Parathyroid adenoma (tissue), 2 donors: ENCODE measurements around the gene DMXL1.

Experiments
- H2AFZ ChIP-seq: fragments of 300-600 bp; sonication (generic); one replicate; pipeline ENCODE4 v1.7.0; 2017; ENCODE audit warnings: antibody characterized with exemption, mild to moderate bottlenecking
- H3K27ac ChIP-seq: fragments of 300-600 bp; sonication (generic); one replicate; pipeline ENCODE4 v1.7.0; 2017
- H3K27me3 ChIP-seq: fragments of 300-600 bp; sonication (generic); one replicate; pipeline ENCODE4 v1.7.0; 2017; ENCODE audit warnings: low read length; ENCODE audit not compliant: control insufficient read depth, insufficient read depth
- H3K36me3 ChIP-seq: fragments of 300-600 bp; sonication (generic); one replicate; pipeline ENCODE4 v1.7.0; 2017; ENCODE audit warnings: low read length; ENCODE audit not compliant: control insufficient read depth, insufficient read depth
- H3K4me1 ChIP-seq: fragments of 300-600 bp; sonication (generic); one replicate; pipeline ENCODE4 v1.7.0; 2017; ENCODE audit warnings: control low read depth
- H3K4me2 ChIP-seq: fragments of 300-600 bp; sonication (generic); one replicate; pipeline ENCODE4 v1.7.0; 2017; ENCODE audit warnings: low read length
- H3K4me3 ChIP-seq: fragments of 300-600 bp; sonication (generic); one replicate; pipeline ENCODE4 v1.7.0; 2017; ENCODE audit warnings: low read depth, low read length
- H3K79me2 ChIP-seq: fragments of 300-600 bp; sonication (generic); one replicate; pipeline ENCODE4 v1.7.0; 2017; ENCODE audit warnings: control low read depth
- H3K9ac ChIP-seq: fragments of 300-600 bp; sonication (generic); one replicate; pipeline ENCODE4 v1.7.0; 2017; ENCODE audit warnings: mild to moderate bottlenecking
- H3K9me3 ChIP-seq: fragments of 300-600 bp; sonication (generic); one replicate; pipeline ENCODE4 v1.7.0; 2017; ENCODE audit warnings: low read length; ENCODE audit not compliant: control insufficient read depth
- TF ChIP-seq, protein P1 (sequence below): fragments of 300-600 bp; sonication (generic); IDR thresholded peaks from one replicate; pipeline ENCODE4 v1.7.0; 2017; ENCODE audit warnings: antibody characterized with exemption, mild to moderate bottlenecking
- donor health status: primary hyperparathyroidism.

DMXL1 gene

GRCh38 chr5:119078861-119079260 lies 8.0 kb downstream of the DMXL1 start:
- TF ChIP-seq, protein P1, sequence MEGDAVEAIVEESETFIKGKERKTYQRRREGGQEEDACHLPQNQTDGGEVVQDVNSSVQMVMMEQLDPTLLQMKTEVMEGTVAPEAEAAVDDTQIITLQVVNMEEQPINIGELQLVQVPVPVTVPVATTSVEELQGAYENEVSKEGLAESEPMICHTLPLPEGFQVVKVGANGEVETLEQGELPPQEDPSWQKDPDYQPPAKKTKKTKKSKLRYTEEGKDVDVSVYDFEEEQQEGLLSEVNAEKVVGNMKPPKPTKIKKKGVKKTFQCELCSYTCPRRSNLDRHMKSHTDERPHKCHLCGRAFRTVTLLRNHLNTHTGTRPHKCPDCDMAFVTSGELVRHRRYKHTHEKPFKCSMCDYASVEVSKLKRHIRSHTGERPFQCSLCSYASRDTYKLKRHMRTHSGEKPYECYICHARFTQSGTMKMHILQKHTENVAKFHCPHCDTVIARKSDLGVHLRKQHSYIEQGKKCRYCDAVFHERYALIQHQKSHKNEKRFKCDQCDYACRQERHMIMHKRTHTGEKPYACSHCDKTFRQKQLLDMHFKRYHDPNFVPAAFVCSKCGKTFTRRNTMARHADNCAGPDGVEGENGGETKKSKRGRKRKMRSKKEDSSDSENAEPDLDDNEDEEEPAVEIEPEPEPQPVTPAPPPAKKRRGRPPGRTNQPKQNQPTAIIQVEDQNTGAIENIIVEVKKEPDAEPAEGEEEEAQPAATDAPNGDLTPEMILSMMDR, result no peak
- H3K27me3 ChIP-seq, result no peaks in the 10 kb centered on the region
- H3K79me2 ChIP-seq, result peaks cover 67% of the 10 kb centered on the region
- peaks cover 13% of the 10 kb centered on the region for H3K4me1 ChIP-seq
- H3K36me3 ChIP-seq, result no peaks in the 10 kb centered on the region
- no peak overlapping the region for H3K4me3 ChIP-seq
- H3K27ac ChIP-seq, result no peak overlapping the region
- H2AFZ ChIP-seq, result no peak overlapping the region
- no peak overlapping the region for H3K9ac ChIP-seq
- H3K9me3 ChIP-seq, result no peaks in the 10 kb centered on the region
- peak overlapping the region; percentile 19 for H3K4me2 ChIP-seq

- H3K36me3 ChIP-seq, result no peaks in the 10 kb centered on the region
- H3K4me3 ChIP-seq, result no peak overlapping the region
- H3K27me3 ChIP-seq, result no peaks in the 10 kb centered on the region
- no peak overlapping the region for H3K27ac ChIP-seq
- H3K9ac ChIP-seq, result no peak overlapping the region
- TF ChIP-seq, protein P1, result no peak
- H3K4me1 ChIP-seq, result peaks cover 13% of the 10 kb centered on the region
- peaks cover 69% of the 10 kb centered on the region for H3K79me2 ChIP-seq
- no peaks in the 10 kb centered on the region for H3K9me3 ChIP-seq
- no peak overlapping the region for H2AFZ ChIP-seq
- peak overlapping the region; percentile 19 for H3K4me2 ChIP-seq
Observed at GRCh38 chr5:119079318-119079921, 8.5 kb downstream of the DMXL1 start.

DNA sequence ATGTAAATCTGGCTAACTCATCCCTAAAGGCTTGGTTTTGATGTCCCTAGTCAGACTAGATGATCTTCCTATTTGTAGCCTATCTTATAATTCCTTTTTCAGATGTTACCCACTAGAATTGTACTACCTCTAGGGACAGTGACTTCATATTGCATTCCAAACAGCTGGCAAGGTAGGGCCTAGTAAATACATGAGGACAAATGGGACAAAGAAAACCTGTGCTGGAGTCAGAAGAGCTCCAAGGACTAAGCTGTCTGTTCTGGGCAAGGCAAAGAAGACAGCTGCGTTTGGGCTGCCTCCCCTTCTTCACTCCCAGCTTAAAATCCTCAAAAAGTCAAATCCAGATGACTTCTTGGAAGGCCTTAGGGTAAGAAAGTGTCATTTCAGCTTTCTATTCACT lies 10.0 kb downstream of the DMXL1 start:
- TF ChIP-seq, protein P1, result no peak
- Histone ChIP-seq H3K4me3 (no peak overlapping the region), H3K27ac (no peak overlapping the region), H3K4me1 (peaks cover 12% of the 10 kb centered on the region), H3K9ac (no peak overlapping the region), H3K79me2 (peaks cover 65% of the 10 kb centered on the region), H3K9me3 (no peaks in the 10 kb centered on the region), H2AFZ (no peak overlapping the region), H3K27me3 (no peaks in the 10 kb centered on the region), H3K4me2 (no peak overlapping the region), H3K36me3 (no peaks in the 10 kb centered on the region)

- TF ChIP-seq, protein P1, result no peak
Observed at GRCh38 chr5:119082691-119083090, 11.8 kb downstream of the DMXL1 start.

DNA sequence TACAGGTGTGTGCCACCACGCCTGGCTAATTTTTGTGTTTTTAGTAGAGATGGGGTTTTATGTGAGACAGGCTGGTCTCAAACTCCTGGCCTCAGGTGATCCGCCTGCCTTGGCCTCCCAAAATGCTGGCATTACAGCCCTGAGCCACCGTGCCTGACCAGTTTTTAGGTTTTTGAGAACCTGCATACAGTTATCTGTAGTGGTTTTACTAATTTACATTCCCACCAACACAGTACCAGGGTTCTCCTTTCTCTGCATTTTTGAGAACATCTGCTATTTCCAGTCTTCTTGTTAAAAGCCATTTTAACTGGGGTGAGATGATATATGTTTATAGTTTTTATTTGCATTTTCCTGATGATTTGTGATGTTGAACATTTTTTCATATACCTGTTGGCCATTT lies 12.8 kb downstream of the DMXL1 start:
- H3K9ac ChIP-seq, result no peak overlapping the region

More at GRCh38 chr5:119082691-119083090, 11.8 kb downstream of the DMXL1 start:
- Histone ChIP-seq H3K9ac (no peak overlapping the region), H3K9me3 (no peaks in the 10 kb centered on the region), H3K4me1 (peaks cover 10% of the 10 kb centered on the region), H2AFZ (no peak overlapping the region), H3K27ac (no peak overlapping the region), H3K79me2 (peaks cover 55% of the 10 kb centered on the region), H3K36me3 (no peaks in the 10 kb centered on the region), H3K4me2 (no peak overlapping the region), H3K27me3 (no peaks in the 10 kb centered on the region), H3K4me3 (no peak overlapping the region)

More for the DNA sequence above, 12.8 kb downstream of the DMXL1 start:
- Histone ChIP-seq H3K36me3 (no peaks in the 10 kb centered on the region), H3K27me3 (no peaks in the 10 kb centered on the region), H3K27ac (no peak overlapping the region), H3K4me1 (peaks cover 7% of the 10 kb centered on the region), H3K4me2 (no peak overlapping the region), H3K9me3 (no peaks in the 10 kb centered on the region), H3K79me2 (peaks cover 51% of the 10 kb centered on the region), H2AFZ (no peak overlapping the region), H3K4me3 (no peak overlapping the region)
- TF ChIP-seq, protein P1, result no peak
